ENCODE measurements around the gene ST6GALNAC3. TPM values are rescaled to one million over a fixed set of nuclear protein-coding genes. Genes with fewer than 3 reads are reported as not detected.

Gene ST6GALNAC3
- total RNA-seq, 1 donor from 2014 or later = 22.0 TPM

- Mint-ChIP-seq H3K27ac (ENCODE audit: unreplicated experiment) (no peak overlapping the region), H3K4me1 (peaks cover 19% of the 10 kb centered on the region), H3K27me3 (ENCODE audit: low read depth) (no peaks in the 10 kb centered on the region), H3K36me3 (ENCODE audit: low read depth) (no peaks in the 10 kb centered on the region), H3K4me3 (no peak overlapping the region), H3K9me3 (no peaks in the 10 kb centered on the region)
- no peak for TF ChIP-seq CTCF (conservative IDR thresholded peaks at IDR 0.05)
- no peak for DNase-seq (ENCODE audit: low read depth, low spot score)
Observed at GRCh38 chr1:76141929-76142328, 67.4 kb downstream of the ST6GALNAC3 start.

DNA sequence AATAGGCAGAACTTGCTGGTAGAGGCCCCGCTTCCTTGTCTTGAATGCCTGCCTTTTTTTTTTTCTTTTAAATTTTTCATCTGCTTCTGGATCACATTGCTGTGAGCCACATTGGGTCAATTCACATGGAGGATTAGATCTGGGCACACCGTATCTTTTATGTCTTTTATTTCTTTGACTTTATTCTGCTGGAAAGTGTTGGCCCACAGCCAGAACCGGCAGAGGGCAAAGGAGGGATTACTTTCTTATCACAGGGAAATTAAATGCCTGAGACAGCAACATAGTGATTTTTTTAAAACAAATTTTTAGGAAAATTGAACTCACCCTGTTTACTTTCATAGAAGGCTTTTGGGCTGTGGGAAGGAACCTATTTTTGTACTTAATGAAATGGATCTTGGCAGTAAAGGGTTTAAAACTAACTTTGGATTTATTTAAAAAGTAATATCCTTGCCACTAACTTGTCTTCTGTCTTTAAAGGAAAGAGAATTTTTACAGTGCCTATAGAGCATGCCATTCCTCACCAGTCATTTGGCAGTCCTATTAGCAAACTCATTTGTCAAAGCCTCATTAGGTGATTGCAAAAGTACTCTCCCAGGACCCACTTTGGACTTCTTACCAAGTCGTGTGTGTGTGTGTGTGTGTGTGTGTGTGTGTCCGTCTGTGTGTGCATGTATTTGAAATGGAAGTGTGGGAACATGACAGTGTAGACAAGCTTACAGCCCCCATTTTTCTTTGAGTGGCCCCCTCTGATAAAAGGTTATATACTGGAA is 68.4 kb downstream of the ST6GALNAC3 start:
- Mint-ChIP-seq H3K4me3 (no peak overlapping the region), H3K4me1 (peaks cover 24% of the 10 kb centered on the region), H3K9me3 (no peaks in the 10 kb centered on the region), H3K27me3 (ENCODE audit: low read depth) (no peaks in the 10 kb centered on the region), H3K27ac (ENCODE audit: unreplicated experiment) (no peak overlapping the region), H3K36me3 (ENCODE audit: low read depth) (no peaks in the 10 kb centered on the region)
- DNase-seq (ENCODE audit: low read depth, low spot score) = no peak
- no peak for TF ChIP-seq CTCF (conservative IDR thresholded peaks at IDR 0.05)

GRCh38 chr1:76144247-76144646 is 69.7 kb downstream of the ST6GALNAC3 start:
- TF ChIP-seq CTCF (conservative IDR thresholded peaks at IDR 0.05) = no peak
- Mint-ChIP-seq H3K4me3 (no peak overlapping the region), H3K4me1 (peaks cover 29% of the 10 kb centered on the region), H3K9me3 (no peaks in the 10 kb centered on the region), H3K27ac (ENCODE audit: unreplicated experiment) (no peak overlapping the region), H3K27me3 (ENCODE audit: low read depth) (no peaks in the 10 kb centered on the region), H3K36me3 (ENCODE audit: low read depth) (no peaks in the 10 kb centered on the region)
- no peak for DNase-seq (ENCODE audit: low read depth, low spot score)

DNA sequence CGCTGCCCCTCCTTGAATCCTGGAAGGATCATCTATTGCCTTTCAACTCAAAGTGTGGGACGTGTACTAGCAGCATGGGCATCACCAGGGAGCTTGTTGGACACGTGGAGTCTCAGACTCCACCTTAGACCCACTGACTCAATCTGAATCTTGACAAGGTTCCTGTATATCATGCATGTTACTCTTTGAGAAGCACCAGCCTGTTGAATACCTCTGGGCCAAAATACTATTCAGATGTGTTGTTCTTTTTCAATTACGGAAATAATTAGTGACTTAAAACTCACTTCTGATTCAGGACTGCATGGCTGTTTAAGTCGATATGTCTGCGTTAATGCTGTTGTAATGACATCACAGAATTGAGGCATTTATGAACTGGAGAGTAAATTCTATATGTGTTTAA is 70.8 kb downstream of the ST6GALNAC3 start:
- Mint-ChIP-seq H3K9me3 (no peaks in the 10 kb centered on the region), H3K4me1 (peaks cover 22% of the 10 kb centered on the region), H3K27me3 (ENCODE audit: low read depth) (no peaks in the 10 kb centered on the region), H3K4me3 (no peak overlapping the region), H3K27ac (ENCODE audit: unreplicated experiment) (no peak overlapping the region), H3K36me3 (ENCODE audit: low read depth) (no peaks in the 10 kb centered on the region)
- DNase-seq (ENCODE audit: low read depth, low spot score) = no peak
- no peak for TF ChIP-seq CTCF (conservative IDR thresholded peaks at IDR 0.05)

DNA sequence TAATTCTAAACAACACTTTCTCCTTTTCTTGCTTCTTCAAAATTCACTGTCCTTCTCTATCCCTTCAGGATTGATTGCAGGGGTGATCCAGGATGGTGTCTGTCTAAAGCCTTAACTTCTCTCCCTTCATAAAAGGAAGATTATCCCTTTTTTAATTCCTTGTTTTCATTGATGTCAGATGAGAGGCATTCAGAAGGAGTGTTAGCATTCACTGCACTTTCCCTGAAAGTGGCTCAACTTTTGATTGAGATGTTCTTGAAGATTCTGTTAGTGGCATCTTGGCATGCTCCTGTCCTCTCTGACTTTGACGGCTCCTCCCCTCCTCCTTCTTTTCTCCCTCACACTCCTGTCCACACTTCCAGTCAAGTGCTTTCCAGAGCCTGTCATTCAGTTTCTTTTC is 71.6 kb downstream of the ST6GALNAC3 start:
- H3K4me1 Mint-ChIP-seq = peaks cover 19% of the 10 kb centered on the region
- no peak for TF ChIP-seq CTCF (conservative IDR thresholded peaks at IDR 0.05)
- DNase-seq (ENCODE audit: low read depth, low spot score) = no peak
- H3K36me3 Mint-ChIP-seq (ENCODE audit: low read depth) = no peaks in the 10 kb centered on the region
- no peaks in the 10 kb centered on the region for H3K9me3 Mint-ChIP-seq
- no peaks in the 10 kb centered on the region for H3K27me3 Mint-ChIP-seq (ENCODE audit: low read depth)
- no peak overlapping the region for H3K4me3 Mint-ChIP-seq
- no peak overlapping the region for H3K27ac Mint-ChIP-seq (ENCODE audit: unreplicated experiment)

All from neural crest cell (in vitro differentiated cells).